Keratinocyte (primary cell): ENCODE results near the gene FAM53B. TPM values are rescaled to one million over a fixed set of nuclear protein-coding genes. Genes with fewer than 3 reads are reported as not detected.

Source experiments
- DNase-seq: peaks from one replicate; pipeline ENCODE4 v3.0.0-alpha.2; 2011; ENCODE audit warnings: low read depth, missing footprints, low spot score
- FAIRE-seq: peaks from 2 replicates; lab custom pipeline; 2011; peaks lifted over from hg19 to GRCh38; lab: Jason Lieb, UNC
- H2AFZ ChIP-seq: 2 replicates; pipeline ENCODE4 v1.6.0; 2012; ENCODE audit warnings: low read length, control low read depth, inconsistent platforms; ENCODE audit not compliant: control insufficient read depth
- H3K27ac ChIP-seq: 2 replicates; pipeline ENCODE4 v1.5.1; 2011; ENCODE audit warnings: low read length; ENCODE audit not compliant: control insufficient read depth, insufficient read depth
- H3K27me3 ChIP-seq: 3 replicates; pipeline ENCODE4 v1.6.0; 2011; ENCODE audit warnings: low read length; ENCODE audit not compliant: control insufficient read depth, insufficient read depth; ENCODE audit errors: extremely low read depth
- H3K36me3 ChIP-seq, 2 experiments: 2 replicates in 1 of 2; 3 replicates in 1 of 2; pipeline ENCODE4 v1.5.1; 2011; ENCODE audit warnings: low read length in 2 of 2, mild to moderate bottlenecking in 1 of 2; ENCODE audit not compliant: control insufficient read depth in 2 of 2, insufficient read depth in 2 of 2; ENCODE audit errors: extremely low read depth in 1 of 2
- H3K4me1 ChIP-seq: 3 replicates; pipeline ENCODE4 v1.5.1; 2011; ENCODE audit warnings: low read length; ENCODE audit not compliant: control insufficient read depth, insufficient read depth; ENCODE audit errors: extremely low read depth
- H3K4me2 ChIP-seq: 3 replicates; pipeline ENCODE4 v1.6.0; 2011; ENCODE audit warnings: low read depth, low read length; ENCODE audit not compliant: control insufficient read depth, insufficient read depth; ENCODE audit errors: extremely low read depth
- H3K4me3 ChIP-seq, 3 experiments: fragments of 200-600 bp in 1 of 3; sonication (generic) in 1 of 3; 2 replicates in 2 of 3; 3 replicates in 1 of 3; pipeline ENCODE4 v1.5.1; 2011 to 2016; ENCODE audit warnings: low read length in 3 of 3, mild to moderate bottlenecking in 3 of 3, control low read depth in 2 of 3, inconsistent platforms in 1 of 3, low read depth in 1 of 3, mixed read lengths in 1 of 3, mixed run types in 1 of 3, moderate library complexity in 1 of 3; ENCODE audit not compliant: control insufficient read depth in 2 of 3, insufficient read depth in 2 of 3; ENCODE audit errors: extremely low read depth in 1 of 3
- H3K79me2 ChIP-seq: 2 replicates; pipeline ENCODE4 v1.6.0; 2012; ENCODE audit warnings: low read length; ENCODE audit not compliant: control insufficient read depth, insufficient read depth
- H3K9ac ChIP-seq: 3 replicates; pipeline ENCODE4 v1.6.0; 2011; ENCODE audit warnings: low read length; ENCODE audit not compliant: control insufficient read depth, insufficient read depth; ENCODE audit errors: extremely low read depth
- H3K9me1 ChIP-seq: 3 replicates; pipeline ENCODE4 v1.6.0; 2011; ENCODE audit warnings: low read length; ENCODE audit not compliant: control insufficient read depth, insufficient read depth; ENCODE audit errors: extremely low read depth
- H3K9me3 ChIP-seq: 2 replicates; pipeline ENCODE4 v1.5.1; 2012; ENCODE audit warnings: low read depth, low read length; ENCODE audit not compliant: control insufficient read depth
- H4K20me1 ChIP-seq: 3 replicates; pipeline ENCODE4 v1.6.0; 2011; ENCODE audit warnings: low read length; ENCODE audit not compliant: control insufficient read depth, insufficient read depth; ENCODE audit errors: extremely low read depth
- CTCF ChIP-seq, 3 experiments: IDR thresholded peaks in 1 of 3; conservative IDR thresholded peaks in 1 of 3; optimal IDR thresholded peaks in 1 of 3; 2 replicates in 2 of 3; 3 replicates in 1 of 3; pipeline versions ENCODE3 to v1.5.1; 2011; ENCODE audit warnings: low read length in 3 of 3, mild to moderate bottlenecking in 3 of 3, moderate library complexity in 2 of 3, control low read depth in 1 of 3, inconsistent platforms in 1 of 3; ENCODE audit not compliant: insufficient read depth in 2 of 3; ENCODE audit errors: extremely low read depth in 1 of 3
- EZH2 ChIP-seq: IDR thresholded peaks from one replicate; pipeline ENCODE4 v1.6.1; 2012; ENCODE audit warnings: inconsistent platforms, mild to moderate bottlenecking, low read length, moderate library complexity
- dilution Hi-C: fragments of 300-500 bp; cut with MboI; formaldehyde crosslinking; loops from one replicate; pipeline ENCODE4 v1.7.0; 2020; ENCODE audit warnings: low sequenced_read_pairs; ENCODE audit not compliant: extremely low pct_ligation_motif_present
- polyA plus RNA-seq, 5 experiments: library from polyadenylated mRNA; depleted of rRNA in 3 of 5; stranded (reverse) in 3 of 5; stranded (forward) in 1 of 5; unstranded in 1 of 5; fragments of >200 nt; gene quantifications; 1 replicate in 1 of 5; 2 replicates in 3 of 5; 3 replicates in 1 of 5; pipeline versions ENCODE4 v1.2.1 to v1.2.3, GENCODE V29; 2011 to 2012; ENCODE audit warnings: missing spikeins in 2 of 5, low read depth in 1 of 5, low replicate concordance in 1 of 5

Gene FAM53B
- polyA plus RNA-seq, 1 donor (not counting 4 experiments of a cell fraction or from before 2014, with no cell fraction given), result 8.6 TPM

- Histone ChIP-seq H3K4me1 (peaks cover 69% of the 10 kb centered on the region), H3K4me2 (peak overlapping the region; percentile 98), H3K27ac (peak overlapping the region; percentile 87), H3K9me3 (no peaks in the 10 kb centered on the region), H3K9ac (peak overlapping the region; percentile 83), H2AFZ (no peak overlapping the region), H3K79me2 (peaks cover 62% of the 10 kb centered on the region), H4K20me1 (no peaks in the 10 kb centered on the region), H3K27me3 (no peaks in the 10 kb centered on the region), H3K36me3 (no peaks in the 10 kb centered on the region), H3K4me3 (peak overlapping the region in 2 of 3 experiments; percentile 77 to 90), H3K9me1 (peaks cover 2% of the 10 kb centered on the region)
- no peak for DNase-seq
- no peak for FAIRE-seq
- dilution Hi-C loops, result no loop called here
- TF ChIP-seq CTCF (optimal IDR thresholded peaks at IDR 0.05 in 1 of 3, IDR thresholded peaks at IDR 0.05 in 1 of 3, conservative IDR thresholded peaks at IDR 0.05 in 1 of 3; ENCODE audit: extremely low read depth in 1 of 3, insufficient read depth in 2 of 3, low read length in 3 of 3) (no peak), EZH2 (no peak)
Observed at GRCh38 chr10:124739986-124740368, 4.2 kb downstream of the FAM53B start.

GRCh38 chr10:124739119-124739921 lies 4.9 kb downstream of the FAM53B start:
- dilution Hi-C loops, result no loop called here
- Histone ChIP-seq H3K36me3 (peaks cover 0 to under 1% of the 10 kb centered on the region in 2 experiments), H3K79me2 (peaks cover 69% of the 10 kb centered on the region), H3K9me3 (no peaks in the 10 kb centered on the region), H4K20me1 (no peaks in the 10 kb centered on the region), H3K4me3 (peak overlapping the region in 1 of 3 experiments; percentile 77), H3K9me1 (peaks cover 2% of the 10 kb centered on the region), H3K27ac (peak overlapping the region; percentile 87), H3K4me1 (peaks cover 71% of the 10 kb centered on the region), H3K4me2 (peak overlapping the region; percentile 98), H3K9ac (peak overlapping the region; percentile 6), H3K27me3 (no peaks in the 10 kb centered on the region), H2AFZ (no peak overlapping the region)
- DNase-seq, result no peak
- no peak for FAIRE-seq
- TF ChIP-seq EZH2, result no peak
- no peak for TF ChIP-seq CTCF (optimal IDR thresholded peaks at IDR 0.05 in 1 of 3, IDR thresholded peaks at IDR 0.05 in 1 of 3, conservative IDR thresholded peaks at IDR 0.05 in 1 of 3; ENCODE audit: extremely low read depth in 1 of 3, insufficient read depth in 2 of 3, low read length in 3 of 3)
